DND-41 (cell line): ENCODE data around the gene PROZ.
A peak's percentile ranks its signal among the peaks of the same experiment; 100 is the strongest.

Experiments
- ATAC-seq: fragments of 200-7000 bp; cut with Tn5 transposase; 3 replicates; pipeline ENCODE4 v1.9.1; 2021; ENCODE audit warnings: low read depth; ENCODE audit not compliant: insufficient read depth
- DNase-seq: peaks from one replicate; pipeline ENCODE4 v3.0.0-alpha.2; 2020
- H2AFZ ChIP-seq: 2 replicates; pipeline ENCODE4 v1.6.0; 2012; ENCODE audit warnings: low read depth, low read length
- H3K27ac ChIP-seq: 2 replicates; pipeline ENCODE4 v1.5.1; 2012; ENCODE audit warnings: low read length, inconsistent platforms
- H3K27me3 ChIP-seq: fragments of 200-600 bp; sonication (generic); 2 replicates; pipeline ENCODE4 v1.6.0; 2012; ENCODE audit warnings: low read length, mild to moderate bottlenecking, inconsistent platforms; ENCODE audit not compliant: insufficient read depth, poor library complexity
- H3K36me3 ChIP-seq: 2 replicates; pipeline ENCODE4 v1.5.1; 2012; ENCODE audit warnings: low read length, inconsistent platforms; ENCODE audit not compliant: insufficient read depth
- H3K4me1 ChIP-seq: 2 replicates; pipeline ENCODE4 v1.5.1; 2012; ENCODE audit warnings: mild to moderate bottlenecking, low read length; ENCODE audit not compliant: insufficient read depth
- H3K4me2 ChIP-seq: 2 replicates; pipeline ENCODE4 v1.6.0; 2012; ENCODE audit warnings: mild to moderate bottlenecking, moderate library complexity, low read length, inconsistent platforms; ENCODE audit not compliant: insufficient read depth
- H3K4me3 ChIP-seq, 2 experiments: fragments of 200-600 bp in 1 of 2; shearing (Covaris generic) in 1 of 2; 2 replicates each; pipeline ENCODE4 v1.5.1; 2012 to 2016; ENCODE audit warnings: inconsistent platforms in 2 of 2, low read length in 2 of 2, mild to moderate bottlenecking in 2 of 2, low read depth in 1 of 2, moderate library complexity in 1 of 2
- H3K79me2 ChIP-seq: 2 replicates; pipeline ENCODE4 v1.6.0; 2012; ENCODE audit warnings: low read length, inconsistent platforms; ENCODE audit not compliant: insufficient read depth
- H3K9ac ChIP-seq: 2 replicates; pipeline ENCODE4 v1.6.0; 2012; ENCODE audit warnings: low read depth, mild to moderate bottlenecking, inconsistent platforms, low read length, moderate library complexity
- H3K9me3 ChIP-seq: 2 replicates; pipeline ENCODE4 v1.5.1; 2012; ENCODE audit warnings: low read length, moderate library complexity, mild to moderate bottlenecking, inconsistent platforms; ENCODE audit not compliant: insufficient read depth, severe bottlenecking
- H4K20me1 ChIP-seq: 2 replicates; pipeline ENCODE4 v1.6.0; 2012; ENCODE audit warnings: low read length; ENCODE audit not compliant: insufficient read depth
- EZH2 ChIP-seq: IDR thresholded peaks from 3 replicates; pipeline ENCODE4 v1.6.1; 2012; ENCODE audit warnings: borderline replicate concordance, low read depth, mild to moderate bottlenecking, moderate library complexity, low read length, inconsistent platforms; ENCODE audit not compliant: severe bottlenecking
- TF ChIP-seq, protein P1 (sequence below): IDR thresholded peaks from 2 replicates; pipeline ENCODE4 v1.5.1; 2012; ENCODE audit warnings: borderline replicate concordance, low read length, moderate library complexity, mild to moderate bottlenecking; ENCODE audit not compliant: poor library complexity, severe bottlenecking; ENCODE audit errors: extremely low read depth

PROZ gene

GRCh38 chr13:113162783-113163685 is 4.6 kb downstream of the PROZ start:
- no peaks in the 10 kb centered on the region; the same call in 1 of the 2 replicates for H3K4me1 ChIP-seq
- H3K27ac ChIP-seq = no peak overlapping the region
- H3K9ac ChIP-seq = no peak overlapping the region
- no peak overlapping the region for H3K4me2 ChIP-seq
- no peaks in the 10 kb centered on the region for H3K9me3 ChIP-seq
- DNase-seq = peak; percentile 34
- peaks cover 6% of the 10 kb centered on the region for H3K27me3 ChIP-seq
- no peak for TF ChIP-seq EZH2
- TF ChIP-seq, protein P1, sequence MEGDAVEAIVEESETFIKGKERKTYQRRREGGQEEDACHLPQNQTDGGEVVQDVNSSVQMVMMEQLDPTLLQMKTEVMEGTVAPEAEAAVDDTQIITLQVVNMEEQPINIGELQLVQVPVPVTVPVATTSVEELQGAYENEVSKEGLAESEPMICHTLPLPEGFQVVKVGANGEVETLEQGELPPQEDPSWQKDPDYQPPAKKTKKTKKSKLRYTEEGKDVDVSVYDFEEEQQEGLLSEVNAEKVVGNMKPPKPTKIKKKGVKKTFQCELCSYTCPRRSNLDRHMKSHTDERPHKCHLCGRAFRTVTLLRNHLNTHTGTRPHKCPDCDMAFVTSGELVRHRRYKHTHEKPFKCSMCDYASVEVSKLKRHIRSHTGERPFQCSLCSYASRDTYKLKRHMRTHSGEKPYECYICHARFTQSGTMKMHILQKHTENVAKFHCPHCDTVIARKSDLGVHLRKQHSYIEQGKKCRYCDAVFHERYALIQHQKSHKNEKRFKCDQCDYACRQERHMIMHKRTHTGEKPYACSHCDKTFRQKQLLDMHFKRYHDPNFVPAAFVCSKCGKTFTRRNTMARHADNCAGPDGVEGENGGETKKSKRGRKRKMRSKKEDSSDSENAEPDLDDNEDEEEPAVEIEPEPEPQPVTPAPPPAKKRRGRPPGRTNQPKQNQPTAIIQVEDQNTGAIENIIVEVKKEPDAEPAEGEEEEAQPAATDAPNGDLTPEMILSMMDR = no peak
- peak; percentile 27; the same call in 1 of the 3 replicates for ATAC-seq
- H3K36me3 ChIP-seq = no peaks in the 10 kb centered on the region
- no peaks in the 10 kb centered on the region for H3K79me2 ChIP-seq
- no peak overlapping the region for H2AFZ ChIP-seq
- no peaks in the 10 kb centered on the region; the same call in 1 of the 2 replicates for H4K20me1 ChIP-seq
- no peak overlapping the region for H3K4me3 ChIP-seq

- Histone ChIP-seq H3K27ac (no peak overlapping the region), H2AFZ (no peak overlapping the region), H3K4me3 (no peak overlapping the region), H3K4me2 (no peak overlapping the region), H3K4me1 (no peaks in the 10 kb centered on the region; the same call in 1 of the 2 replicates), H3K36me3 (peaks cover 2% of the 10 kb centered on the region; the same call in 1 of the 2 replicates), H3K79me2 (no peaks in the 10 kb centered on the region), H3K9me3 (no peaks in the 10 kb centered on the region), H4K20me1 (no peaks in the 10 kb centered on the region; the same call in 1 of the 2 replicates), H3K27me3 (peaks cover 6% of the 10 kb centered on the region), H3K9ac (no peak overlapping the region)
- peak; percentile 69 for DNase-seq
- ATAC-seq = peak; percentile 83
- TF ChIP-seq EZH2 = no peak
- TF ChIP-seq, protein P1 = no peak
Observed at GRCh38 chr13:113164492-113164891, 6.0 kb downstream of the PROZ start.

- ATAC-seq = no peak
- Histone ChIP-seq H3K79me2 (no peaks in the 10 kb centered on the region), H3K36me3 (peaks cover 10% of the 10 kb centered on the region), H3K9me3 (no peaks in the 10 kb centered on the region), H3K27ac (no peak overlapping the region), H3K4me3 (no peak overlapping the region), H2AFZ (no peak overlapping the region), H3K27me3 (peaks cover 2% of the 10 kb centered on the region), H3K4me1 (no peaks in the 10 kb centered on the region; the same call in 1 of the 2 replicates), H3K4me2 (no peak overlapping the region), H3K9ac (no peak overlapping the region), H4K20me1 (no peaks in the 10 kb centered on the region; the same call in 1 of the 2 replicates)
- TF ChIP-seq, protein P1 = no peak
- TF ChIP-seq EZH2 = no peak
- no peak for DNase-seq
Observed at GRCh38 chr13:113166266-113166665, 7.8 kb downstream of the PROZ start.
